K562 (cell line): Measurements from ENCODE around the gene ZNF71. TPM values are rescaled to one million over a fixed set of nuclear protein-coding genes. Genes with fewer than 3 reads are reported as not detected.

Experiments used
- ATAC-seq: fragments of 200-7000 bp; cut with Tn5 transposase; 3 replicates; pipeline ENCODE4 v1.9.1; 2020; ENCODE audit warnings: moderate library complexity
- BruUV-seq: library from RNA; stranded (reverse); fragments of 400-500 nt; replicated peaks from 2 replicates; lab custom pipeline; 2021; lab: Mats Ljungman, UMichigan
- CTCF ChIA-PET: fragments of 300-600 bp; formaldehyde crosslinking; extraction: SDS; loops from one replicate; lab custom pipeline; 2021; ENCODE audit warnings: low intra/inter-chr PET ratio; lab: Yijun Ruan, JAX
- POLR2A ChIA-PET: fragments of 300-600, 350-650 bp; sonication (Branson Sonifier 250); formaldehyde crosslinking; extraction: SDS; loops from one replicate; lab custom pipeline; 2021; ENCODE audit warnings: antibody characterized with exemption, inconsistent platforms; lab: Yijun Ruan, JAX
- DNase-seq, 4 experiments: peaks; one replicate each; pipeline versions ENCODE4 v3.0.0 to v3.0.0-alpha.2; 2011 to 2018; ENCODE audit warnings: low spot score in 3 of 4, mixed read lengths in 3 of 4; ENCODE audit errors: extremely low read depth in 1 of 4
- FAIRE-seq: peaks from 2 replicates; lab custom pipeline; 2011; peaks lifted over from hg19 to GRCh38; lab: Jason Lieb, UNC
- H2AFZ ChIP-seq: 2 replicates; pipeline ENCODE4 v1.6.0; 2011; ENCODE audit warnings: low read depth, low read length, control low read depth, inconsistent platforms
- H3K27ac ChIP-seq: fragments of 200-600 bp; 3 replicates; pipeline ENCODE4 v1.8.0; 2011; ENCODE audit warnings: low read depth, mild to moderate bottlenecking, control low read depth, inconsistent platforms, low read length, moderate library complexity, mixed read lengths; ENCODE audit errors: extremely low read depth
- H3K27me3 ChIP-seq, 2 experiments: fragments of 300-600 bp in 1 of 2; 2 replicates in 1 of 2; 3 replicates in 1 of 2; pipeline versions ENCODE4 v1.6.0 to v1.8.0; 2011; ENCODE audit warnings: inconsistent platforms in 2 of 2, low read length in 2 of 2, mild to moderate bottlenecking in 1 of 2, mixed read lengths in 1 of 2, moderate library complexity in 1 of 2; ENCODE audit not compliant: control insufficient read depth in 2 of 2, insufficient read depth in 2 of 2
- H3K36me3 ChIP-seq: fragments of 300-600 bp; 3 replicates; pipeline ENCODE4 v1.8.0; 2011; ENCODE audit warnings: mild to moderate bottlenecking, low read length, inconsistent platforms; ENCODE audit not compliant: control insufficient read depth, insufficient read depth
- H3K4me1 ChIP-seq, 2 experiments: fragments of 200-600 bp in 1 of 2; replicated peaks in 1 of 2; 2 replicates in 1 of 2; 3 replicates in 1 of 2; pipeline versions ENCODE4 v1.5.1 to v1.8.0; 2011; ENCODE audit warnings: inconsistent platforms in 2 of 2, low read length in 2 of 2, mild to moderate bottlenecking in 1 of 2, mixed read lengths in 1 of 2, moderate library complexity in 1 of 2; ENCODE audit not compliant: control insufficient read depth in 2 of 2, insufficient read depth in 2 of 2
- H3K4me2 ChIP-seq: 2 replicates; pipeline ENCODE4 v1.6.1; 2011; ENCODE audit warnings: low read length, control low read depth, inconsistent platforms, mixed read lengths; ENCODE audit not compliant: insufficient read depth
- H3K4me3 ChIP-seq: fragments of 200-600 bp; sonication (generic), shearing (Covaris generic); 2 replicates; pipeline ENCODE4 v1.5.1; 2016; ENCODE audit warnings: control low read depth, inconsistent platforms
- H3K79me2 ChIP-seq: fragments of 200-600 bp; 3 replicates; pipeline ENCODE4 v1.8.0; 2011; ENCODE audit warnings: low read length, inconsistent platforms; ENCODE audit not compliant: control insufficient read depth, insufficient read depth
- H3K9ac ChIP-seq, 2 experiments: 2 replicates each; pipeline versions ENCODE4 v1.6.0 to v1.6.1; 2011; ENCODE audit warnings: low read depth in 2 of 2, low read length in 2 of 2, control low read depth in 1 of 2, inconsistent platforms in 1 of 2, mild to moderate bottlenecking in 1 of 2, mixed read lengths in 1 of 2; ENCODE audit not compliant: insufficient read depth in 1 of 2
- H3K9me1 ChIP-seq: one replicate; pipeline ENCODE4 v1.6.0; 2011; ENCODE audit warnings: inconsistent platforms, mild to moderate bottlenecking, low read length, moderate library complexity; ENCODE audit not compliant: control insufficient read depth, insufficient read depth
- H3K9me3 ChIP-seq: replicated peaks from 2 replicates; pipeline ENCODE4 v1.5.1; 2011; ENCODE audit warnings: low read depth, low read length, inconsistent platforms; ENCODE audit not compliant: control insufficient read depth, insufficient read depth
- H4K20me1 ChIP-seq: replicated peaks from 2 replicates; pipeline ENCODE4 v1.6.1; 2011; ENCODE audit warnings: low read length, inconsistent platforms, mixed read lengths; ENCODE audit not compliant: control insufficient read depth, insufficient read depth
- ASH1L ChIP-seq: fragments of 450-650 bp; IDR thresholded peaks from 2 replicates; pipeline ENCODE4 v1.6.1; 2018; ENCODE audit warnings: borderline replicate concordance, mild to moderate bottlenecking, low read depth; ENCODE audit not compliant: partially characterized antibody
- CREB1 ChIP-seq, 2 experiments: sonication (generic) in 1 of 2; formaldehyde crosslinking in 1 of 2; IDR thresholded peaks; 2 replicates each; pipeline versions ENCODE4 v1.6.1 to v1.8.0; 2012 to 2022; ENCODE audit warnings: inconsistent platforms in 1 of 2, mild to moderate bottlenecking in 1 of 2, missing genetic modification reagents in 1 of 2, moderate library complexity in 1 of 2
- FOXK2 ChIP-seq, 2 experiments: fragments of 450-650 bp; IDR thresholded peaks in 1 of 2; conservative IDR thresholded peaks in 1 of 2; 2 replicates each; pipeline ENCODE4 v1.6.1; 2016; ENCODE audit warnings: low read depth in 2 of 2, mild to moderate bottlenecking in 1 of 2
- MCM2 ChIP-seq: fragments of 450-650 bp; IDR thresholded peaks from 2 replicates; pipeline ENCODE4 v1.6.1; 2017; ENCODE audit warnings: low read depth, mild to moderate bottlenecking
- MEIS2 ChIP-seq: fragments of 450-650 bp; IDR thresholded peaks from 2 replicates; pipeline ENCODE4 v1.6.1; 2014; ENCODE audit warnings: mild to moderate bottlenecking; ENCODE audit not compliant: partially characterized antibody
- RFX7 ChIP-seq: fragments of 250-450 bp; sonication (Bioruptor Pico); IDR thresholded peaks from 2 replicates; pipeline ENCODE4 v1.5.1; 2021; ENCODE audit warnings: mild to moderate bottlenecking
- TGIF2 ChIP-seq: sonication (generic); formaldehyde crosslinking; IDR thresholded peaks from 2 replicates; pipeline ENCODE4 v1.8.1; 2022; ENCODE audit warnings: mild to moderate bottlenecking, missing genetic modification reagents, moderate library complexity
- ZNF316 ChIP-seq: fragments of 450-650 bp; IDR thresholded peaks from 2 replicates; pipeline ENCODE4 v1.6.1; 2016
- ZNF584 ChIP-seq: fragments of 200-800 bp; sonication (Bioruptor generic); IDR thresholded peaks from 2 replicates; pipeline ENCODE4 v1.6.1; 2016; ENCODE audit warnings: low read depth, mild to moderate bottlenecking, missing genetic modification characterization, missing compliant biosample characterization
- ZNF717 ChIP-seq: fragments of 250-450 bp; sonication (Bioruptor Pico); IDR thresholded peaks from 2 replicates; pipeline ENCODE4 v1.5.0; 2021
- ZNF764 ChIP-seq: fragments of 250-450 bp; sonication (Bioruptor Pico); IDR thresholded peaks from 2 replicates; pipeline ENCODE4 v1.4.0; 2020; ENCODE audit warnings: low read depth, mild to moderate bottlenecking, moderate library complexity
- WGBS: fragments of 100-300 bp; shearing (Covaris generic); methylation state at CpG from one replicate; pipeline ENCODE4 v1.1.6; 2016; ENCODE audit warnings: low coverage, mixed read lengths; ENCODE audit not compliant: insufficient coverage; ENCODE audit errors: missing lambda C conversion rate; 5-methylcytosine and 5-hydroxymethylcytosine counted together
- in situ Hi-C: fragments of 300-500 bp; cut with MboI; formaldehyde crosslinking; loops from 4 replicates; pipeline ENCODE4 v1.15.0; 2018; ENCODE audit warnings: inconsistent platforms, mixed read lengths
- intact Hi-C: fragments of 100-400 bp; cut with micrococcal nuclease; formaldehyde crosslinking; loops from 2 replicates; pipeline ENCODE4 v1.14.2; 2022
- polyA plus RNA-seq, 8 experiments: library from polyadenylated mRNA; depleted of rRNA in 4 of 8; stranded (reverse) in 5 of 8; unstranded in 3 of 8; fragments of >200 nt; fragmentation: Nextera tagmentation in 2 of 8; fragmentation: Illumina TruSeq in 1 of 8; extraction: Ambion mirVana in 2 of 8; extraction: Trizol in 1 of 8; gene quantifications; 2 replicates each; pipeline versions ENCODE4 v1.2.1 to v1.2.3, GENCODE V29; 2011 to 2014; ENCODE audit warnings: inconsistent platforms in 1 of 8, missing spikeins in 1 of 8
- total RNA-seq, 7 experiments: library from RNA; depleted of rRNA in 6 of 7; stranded (reverse); fragments of >200 nt in 6 of 7; fragmentation: Illumina TruSeq in 2 of 7; extraction: Trizol in 2 of 7; gene quantifications; 2 replicates each; pipeline versions ENCODE4 v1.2.1 to v1.2.3, GENCODE V29; 2011 to 2021; ENCODE audit warnings: low replicate concordance in 1 of 7
- TF ChIP-seq, protein P1 (sequence below): sonication (generic); formaldehyde crosslinking; IDR thresholded peaks from 2 replicates; pipeline ENCODE4 v1.8.1; 2023; ENCODE audit warnings: mild to moderate bottlenecking, missing genetic modification reagents, moderate library complexity
- TF ChIP-seq, protein P2 (sequence below): sonication (generic); IDR thresholded peaks from 2 replicates; pipeline ENCODE4 v1.6.1; 2016

The ZNF71 gene
- total and polyA plus RNA-seq, 9 of the 15 experiments (the other 6 are each of a cell fraction or from before 2014, with no cell fraction given), result 0.04 to 0.13 (median 0.06) TPM; not detected in 4

DNA sequence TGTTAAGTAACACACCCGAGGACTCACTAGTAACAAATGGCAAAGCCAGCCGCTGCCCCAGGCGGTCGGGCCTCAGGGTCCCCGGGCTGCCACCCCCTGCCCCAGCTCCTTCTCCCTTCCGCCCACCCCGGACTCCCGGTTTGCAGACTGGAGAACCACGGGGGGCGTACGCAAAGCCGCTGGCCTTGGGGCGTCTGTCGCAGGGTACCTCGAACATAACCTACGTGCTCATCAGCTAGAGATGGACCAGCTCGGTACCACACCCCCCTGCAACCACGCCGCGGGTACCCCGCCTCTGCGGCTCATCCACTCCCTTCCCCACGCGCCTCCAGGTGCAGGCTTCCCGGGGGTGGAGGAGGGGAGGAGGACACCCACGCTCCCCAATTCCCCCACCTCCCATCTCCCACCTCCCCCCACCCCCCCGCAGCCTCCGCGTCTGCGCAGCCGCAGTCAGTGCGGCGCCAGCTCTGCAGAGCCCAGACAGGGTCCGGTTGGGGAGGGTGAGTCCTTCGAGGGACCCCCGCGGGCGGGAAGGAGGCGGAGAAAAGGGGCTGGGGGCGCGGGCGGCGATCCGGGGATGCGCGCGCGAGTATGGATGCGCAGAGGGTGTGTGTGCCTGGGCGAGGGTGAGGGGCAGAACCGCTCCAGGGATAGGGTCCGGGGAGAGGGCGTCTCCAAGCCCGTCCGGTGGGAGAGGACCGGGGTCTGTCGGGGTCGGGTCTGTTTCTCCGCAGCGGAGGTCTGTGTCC, 47.8 kb downstream of the ZNF71 start, which contains the start of gene SMIM17:
SMIM17 (plus strand) TSS at position 449 of the 749 bp plus-strand sequence. CDS start 2,509 bp downstream, outside the sequence.
- no peak for DNase-seq
- no peak for ATAC-seq
- H3K27ac ChIP-seq, result no peak within 1 kb of the TSS
- H3K4me1 ChIP-seq, result no peaks in the 10 kb centered on the region
- no peaks in the 10 kb centered on the region for H3K27me3 ChIP-seq
- H3K9me3 ChIP-seq, result no peaks in the 10 kb centered on the region
- H3K4me3 ChIP-seq, result no peak within 1 kb of the TSS
- H3K9ac ChIP-seq, result no peak within 1 kb of the TSS
- 10% methylated on average over 26 of the region's 60 CpGs for WGBS
- no peak within 1 kb of the TSS for H3K4me2 ChIP-seq
- in situ Hi-C loops (no loop called here), intact Hi-C loops (no loop called here)
- ChIA-PET POLR2A (no interaction called here), CTCF (no interaction called here)
- no peak for FAIRE-seq
- BruUV-seq, result no TSS peak
- no peak within 1 kb of the TSS for H2AFZ ChIP-seq
- H3K79me2 ChIP-seq, result no peaks in the 10 kb centered on the region
- no peaks in the 10 kb centered on the region for H3K36me3 ChIP-seq
- no peaks in the 10 kb centered on the region for H3K9me1 ChIP-seq
- TF ChIP-seq ZNF316, result no peak
- TF ChIP-seq ZNF584 (CRISPR knock-in tag), result no peak
- TF ChIP-seq MEIS2, result no peak
- TF ChIP-seq, protein P1, sequence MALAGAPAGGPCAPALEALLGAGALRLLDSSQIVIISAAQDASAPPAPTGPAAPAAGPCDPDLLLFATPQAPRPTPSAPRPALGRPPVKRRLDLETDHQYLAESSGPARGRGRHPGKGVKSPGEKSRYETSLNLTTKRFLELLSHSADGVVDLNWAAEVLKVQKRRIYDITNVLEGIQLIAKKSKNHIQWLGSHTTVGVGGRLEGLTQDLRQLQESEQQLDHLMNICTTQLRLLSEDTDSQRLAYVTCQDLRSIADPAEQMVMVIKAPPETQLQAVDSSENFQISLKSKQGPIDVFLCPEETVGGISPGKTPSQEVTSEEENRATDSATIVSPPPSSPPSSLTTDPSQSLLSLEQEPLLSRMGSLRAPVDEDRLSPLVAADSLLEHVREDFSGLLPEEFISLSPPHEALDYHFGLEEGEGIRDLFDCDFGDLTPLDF (CRISPR knock-in tag), result no peak
- no peak for TF ChIP-seq ASH1L
- TF ChIP-seq, protein P2, sequence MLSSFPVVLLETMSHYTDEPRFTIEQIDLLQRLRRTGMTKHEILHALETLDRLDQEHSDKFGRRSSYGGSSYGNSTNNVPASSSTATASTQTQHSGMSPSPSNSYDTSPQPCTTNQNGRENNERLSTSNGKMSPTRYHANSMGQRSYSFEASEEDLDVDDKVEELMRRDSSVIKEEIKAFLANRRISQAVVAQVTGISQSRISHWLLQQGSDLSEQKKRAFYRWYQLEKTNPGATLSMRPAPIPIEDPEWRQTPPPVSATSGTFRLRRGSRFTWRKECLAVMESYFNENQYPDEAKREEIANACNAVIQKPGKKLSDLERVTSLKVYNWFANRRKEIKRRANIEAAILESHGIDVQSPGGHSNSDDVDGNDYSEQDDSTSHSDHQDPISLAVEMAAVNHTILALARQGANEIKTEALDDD, result no peak
- no peak for TF ChIP-seq ZNF764 (CRISPR knock-in tag)
- no peak for TF ChIP-seq RFX7 (CRISPR knock-in tag)
- TF ChIP-seq TGIF2, result no peak
- TF ChIP-seq ZNF717 (CRISPR knock-in tag), result no peak
- no peak for TF ChIP-seq FOXK2 (conservative IDR thresholded peaks at IDR 0.05 in 1 of 2, IDR thresholded peaks at IDR 0.05 in 1 of 2; ENCODE audit: low read depth in 2 of 2)
- no peak for TF ChIP-seq CREB1 (IDR thresholded peaks at IDR 0.05)
- no peak for TF ChIP-seq CREB1 (CRISPR knock-in tag; IDR thresholded peaks at IDR 0.05)
- no peak for TF ChIP-seq MCM2
- H4K20me1 ChIP-seq, result no peaks in the 10 kb centered on the region
